Liver (tissue), 9 donors: ENCODE measurements around the gene HRG. TPM values are rescaled to one million over a fixed set of nuclear protein-coding genes. Genes with fewer than 3 reads are reported as not detected.

ENCODE experiments used
- DNase-seq: peaks from one replicate; pipeline ENCODE4 v3.0.0-alpha.2; 2017; ENCODE audit warnings: low spot score
- H3K27ac ChIP-seq, 2 donors: one replicate each; pipeline ENCODE4 v1.7.0; 2013; ENCODE audit warnings: inconsistent platforms in 2 of 2, low read length in 2 of 2, control low read depth in 1 of 2, low read depth in 1 of 2, mild to moderate bottlenecking in 1 of 2
- H3K27me3 ChIP-seq, 4 donors: one replicate each; pipeline versions ENCODE4 v1.6.1 to v1.7.0; 2013; ENCODE audit warnings: low read length in 3 of 4, inconsistent platforms in 1 of 4, mild to moderate bottlenecking in 1 of 4, moderate library complexity in 1 of 4; ENCODE audit not compliant: control insufficient read depth in 4 of 4, insufficient read depth in 4 of 4
- H3K36me3 ChIP-seq, 4 donors: one replicate each; pipeline versions ENCODE4 v1.6.1 to v1.7.0; 2013; ENCODE audit warnings: low read length in 3 of 4, mild to moderate bottlenecking in 3 of 4, low read depth in 1 of 4, moderate library complexity in 1 of 4; ENCODE audit not compliant: control insufficient read depth in 4 of 4, insufficient read depth in 3 of 4
- H3K4me1 ChIP-seq, 4 donors: one replicate each; pipeline versions ENCODE4 v1.6.1 to v1.7.0; 2013; ENCODE audit warnings: low read length in 3 of 4, mild to moderate bottlenecking in 3 of 4, moderate library complexity in 1 of 4; ENCODE audit not compliant: control insufficient read depth in 4 of 4, insufficient read depth in 4 of 4
- H3K4me3 ChIP-seq, 3 donors: one replicate each; pipeline versions ENCODE4 v1.6.1 to v1.7.0; 2013; ENCODE audit warnings: low read length in 3 of 3, control low read depth in 1 of 3, low read depth in 1 of 3, mild to moderate bottlenecking in 1 of 3
- H3K9ac ChIP-seq, 2 donors: one replicate each; pipeline ENCODE4 v1.7.0; 2013; ENCODE audit warnings: low read length in 2 of 2, mild to moderate bottlenecking in 2 of 2, moderate library complexity in 2 of 2, control low read depth in 1 of 2, low read depth in 1 of 2
- H3K9me3 ChIP-seq, 4 donors: one replicate each; pipeline versions ENCODE4 v1.6.1 to v1.7.0; 2013; ENCODE audit warnings: low read length in 3 of 4; ENCODE audit not compliant: control insufficient read depth in 4 of 4
- ATF3 ChIP-seq: IDR thresholded peaks from 2 replicates; pipeline ENCODE4 v1.6.1; 2016; ENCODE audit warnings: antibody characterized with exemption
- CTCF ChIP-seq: fragments of 150-350 bp; IDR thresholded peaks from 2 replicates; pipeline ENCODE4 v1.5.1; 2017; ENCODE audit warnings: improper control_type of control experiment, low read depth, low read length; ENCODE audit not compliant: missing input control
- EGR1 ChIP-seq, 2 donors: IDR thresholded peaks; 2 replicates each; pipeline ENCODE4 v1.6.1; 2016 to 2018; ENCODE audit warnings: antibody characterized with exemption in 2 of 2, low read depth in 2 of 2
- FOXA2 ChIP-seq: IDR thresholded peaks from 2 replicates; pipeline ENCODE4 v1.6.1; 2016; ENCODE audit warnings: antibody characterized with exemption
- GABPA ChIP-seq, 2 donors: IDR thresholded peaks in 1 of 2; conservative IDR thresholded peaks in 1 of 2; 2 replicates each; pipeline ENCODE4 v1.6.1; 2016; ENCODE audit warnings: antibody characterized with exemption in 2 of 2, mild to moderate bottlenecking in 1 of 2, moderate library complexity in 1 of 2
- HNF4A ChIP-seq, 2 donors: conservative IDR thresholded peaks; 2 replicates each; pipeline ENCODE4 v1.6.1; 2016; ENCODE audit warnings: antibody characterized with exemption in 2 of 2, mild to moderate bottlenecking in 2 of 2
- HNF4G ChIP-seq: IDR thresholded peaks from 2 replicates; pipeline ENCODE4 v1.6.1; 2016; ENCODE audit warnings: antibody characterized with exemption
- JUND ChIP-seq, 2 donors: IDR thresholded peaks; 2 replicates each; pipeline ENCODE4 v1.6.1; 2016; ENCODE audit warnings: antibody characterized with exemption in 2 of 2
- MAX ChIP-seq: IDR thresholded peaks from 2 replicates; pipeline ENCODE4 v1.6.1; 2016; ENCODE audit warnings: antibody characterized with exemption
- NR2F2 ChIP-seq: IDR thresholded peaks from 2 replicates; pipeline ENCODE4 v1.6.1; 2016; ENCODE audit warnings: antibody characterized with exemption
- REST ChIP-seq: IDR thresholded peaks from 2 replicates; pipeline ENCODE4 v1.6.1; 2016; ENCODE audit warnings: antibody characterized with exemption, mild to moderate bottlenecking
- RXRA ChIP-seq, 2 donors: IDR thresholded peaks; 2 replicates each; pipeline ENCODE4 v1.6.1; 2017 to 2018; ENCODE audit warnings: antibody characterized with exemption in 2 of 2, mild to moderate bottlenecking in 1 of 2
- SP1 ChIP-seq: IDR thresholded peaks from 2 replicates; pipeline ENCODE4 v1.6.1; 2018; ENCODE audit warnings: antibody characterized with exemption, mild to moderate bottlenecking
- TAF1 ChIP-seq: conservative IDR thresholded peaks from 2 replicates; pipeline ENCODE4 v1.6.1; 2016; ENCODE audit warnings: antibody characterized with exemption, mild to moderate bottlenecking
- YY1 ChIP-seq: IDR thresholded peaks from 2 replicates; pipeline ENCODE4 v1.6.1; 2016; ENCODE audit warnings: antibody characterized with exemption, mild to moderate bottlenecking
- ZBTB33 ChIP-seq: IDR thresholded peaks from 2 replicates; pipeline ENCODE4 v1.6.1; 2016; ENCODE audit warnings: antibody characterized with exemption
- WGBS: extraction: QIAGEN DNeasy Blood & Tissue Kit; methylation state at CpG from one replicate; pipeline ENCODE4 v1.1.7; 2013; 5-methylcytosine and 5-hydroxymethylcytosine counted together
- polyA plus RNA-seq, 2 donors: library from polyadenylated mRNA; stranded (reverse) in 1 of 2; unstranded in 1 of 2; fragments of 200-250 nt in 1 of 2; fragments of >200 nt in 1 of 2; fragmentation: Nextera tagmentation in 1 of 2; extraction: Ambion mirVana in 1 of 2; gene quantifications; one replicate each; pipeline versions ENCODE4 v1.2.1 to v1.2.3, GENCODE V29; 2013 to 2015
- total RNA-seq, 2 donors: library from RNA; depleted of rRNA; stranded (reverse); fragments of >200 nt; gene quantifications; one replicate each; pipeline ENCODE4 v1.2.3, GENCODE V29; 2014
- donor health status: healthy.
- donor health status: healthy.
- donor health status: healthy.
- donor health status: healthy.
- donor health status: healthy.

The HRG gene
- total and polyA plus RNA-seq, 4 donors: 41.8 to 837 (median 227) TPM

- Histone ChIP-seq H3K9me3 (no peaks in the 10 kb centered on the region), H3K9ac (no peak overlapping the region), H3K27me3 (no peaks in the 10 kb centered on the region), H3K4me3 (no peak overlapping the region), H3K36me3 (peaks cover 0 to 11% (median 9%) of the 10 kb centered on the region in 4 donors), H3K27ac (no peak overlapping the region), H3K4me1 (peaks cover 0 to 9% (median 3%) of the 10 kb centered on the region in 4 donors)
- no peak for TF ChIP-seq SP1
- no peak for TF ChIP-seq HNF4G
- no peak for TF ChIP-seq HNF4A (conservative IDR thresholded peaks at IDR 0.05)
- TF ChIP-seq JUND (IDR thresholded peaks at IDR 0.05): no peak
- TF ChIP-seq TAF1: no peak
- no peak for TF ChIP-seq GABPA (IDR thresholded peaks at IDR 0.05 in 1 of 2, conservative IDR thresholded peaks at IDR 0.05 in 1 of 2)
- no peak for TF ChIP-seq REST
- no peak for TF ChIP-seq RXRA (IDR thresholded peaks at IDR 0.05)
- 98% methylated on average over 1 of the region's 1 CpG for WGBS
- no peak for DNase-seq
Observed at GRCh38 chr3:186680869-186681268, 15.1 kb downstream of the HRG start.

- 71% methylated on average over 3 of the region's 3 CpGs for WGBS
- Histone ChIP-seq H3K4me1 (peaks cover 0 to 9% (median 3%) of the 10 kb centered on the region in 4 donors), H3K4me3 (no peak overlapping the region), H3K27me3 (no peaks in the 10 kb centered on the region), H3K9ac (no peak overlapping the region), H3K9me3 (no peaks in the 10 kb centered on the region), H3K27ac (no peak overlapping the region), H3K36me3 (no peaks in the 10 kb centered on the region)
- TF ChIP-seq MAX (no peak), ZBTB33 (no peak), ATF3 (no peak), HNF4A (conservative IDR thresholded peaks at IDR 0.05) (no peak), REST (no peak), GABPA (IDR thresholded peaks at IDR 0.05 in 1 of 2, conservative IDR thresholded peaks at IDR 0.05 in 1 of 2) (no peak), EGR1 (IDR thresholded peaks at IDR 0.05; ENCODE audit: low read depth in 2 of 2) (no peak), HNF4G (no peak), TAF1 (no peak), FOXA2 (no peak), CTCF (no peak), YY1 (no peak), RXRA (IDR thresholded peaks at IDR 0.05) (no peak), SP1 (no peak), JUND (IDR thresholded peaks at IDR 0.05) (no peak), NR2F2 (no peak)
- no peak for DNase-seq
Observed at GRCh38 chr3:186682812-186683211, 17.0 kb downstream of the HRG start.
